ENCODE results near the gene MIDN. TPM values are rescaled to one million over a fixed set of nuclear protein-coding genes. Genes with fewer than 3 reads are reported as not detected.

Gene MIDN
- total RNA-seq, 1 experiment from 2014 or later: 118 TPM

DNA sequence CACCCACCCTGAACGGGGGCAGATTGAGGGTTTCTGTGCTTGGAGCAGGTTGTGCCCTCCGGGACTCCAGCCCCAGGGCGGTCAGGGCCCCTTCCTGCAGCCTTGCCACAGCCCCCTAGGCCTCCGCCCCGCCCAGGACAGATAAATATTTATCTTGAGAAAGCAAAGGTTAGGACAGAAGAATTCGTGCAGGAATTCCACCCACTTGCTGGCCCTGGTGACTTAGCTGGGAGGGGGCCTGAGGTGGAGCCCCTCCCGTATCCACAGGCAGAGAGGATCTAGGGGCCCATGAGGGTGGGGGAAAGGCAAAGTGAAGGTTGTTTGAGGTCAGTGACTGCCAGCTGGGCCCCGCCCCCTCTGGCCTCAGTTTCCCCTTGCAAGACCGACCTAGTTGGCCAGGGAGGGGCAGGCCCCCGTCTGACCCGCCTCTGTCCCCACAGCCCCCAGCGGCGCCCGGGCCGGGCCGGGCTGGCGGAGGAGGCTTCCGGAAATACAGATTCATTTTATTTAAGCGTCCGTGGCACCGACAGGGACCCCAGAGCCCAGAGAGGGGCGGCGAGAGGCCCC is 5.2 kb downstream of the MIDN start:
- ATAC-seq (no peak), DNase-seq (ENCODE audit: low read depth, low spot score) (no peak)
- no TSS peak for BruUV-seq (replicated peaks)
- peaks cover 5% of the 10 kb centered on the region for H3K36me3 ChIP-seq (ENCODE audit: control insufficient read depth, insufficient read depth, low read length)
- H3K4me1 ChIP-seq (ENCODE audit: control insufficient read depth, insufficient read depth, low read length): peaks cover 45% of the 10 kb centered on the region
- CTCF ChIA-PET: interaction anchor here (0.5 to 1.0 kb wide), 2 partner anchors 9 to 10 kb away, joined by 3 read pairs; no protein-coding TSS in a partner anchor
- TF ChIP-seq SIN3A (IDR thresholded peaks at IDR 0.05; ENCODE audit: borderline replicate concordance, insufficient read depth, low read depth, low read length) (no peak), TCF7L2 (IDR thresholded peaks at IDR 0.05; ENCODE audit: low read depth, low read length) (no peak)
- TF ChIP-seq, protein P1, sequence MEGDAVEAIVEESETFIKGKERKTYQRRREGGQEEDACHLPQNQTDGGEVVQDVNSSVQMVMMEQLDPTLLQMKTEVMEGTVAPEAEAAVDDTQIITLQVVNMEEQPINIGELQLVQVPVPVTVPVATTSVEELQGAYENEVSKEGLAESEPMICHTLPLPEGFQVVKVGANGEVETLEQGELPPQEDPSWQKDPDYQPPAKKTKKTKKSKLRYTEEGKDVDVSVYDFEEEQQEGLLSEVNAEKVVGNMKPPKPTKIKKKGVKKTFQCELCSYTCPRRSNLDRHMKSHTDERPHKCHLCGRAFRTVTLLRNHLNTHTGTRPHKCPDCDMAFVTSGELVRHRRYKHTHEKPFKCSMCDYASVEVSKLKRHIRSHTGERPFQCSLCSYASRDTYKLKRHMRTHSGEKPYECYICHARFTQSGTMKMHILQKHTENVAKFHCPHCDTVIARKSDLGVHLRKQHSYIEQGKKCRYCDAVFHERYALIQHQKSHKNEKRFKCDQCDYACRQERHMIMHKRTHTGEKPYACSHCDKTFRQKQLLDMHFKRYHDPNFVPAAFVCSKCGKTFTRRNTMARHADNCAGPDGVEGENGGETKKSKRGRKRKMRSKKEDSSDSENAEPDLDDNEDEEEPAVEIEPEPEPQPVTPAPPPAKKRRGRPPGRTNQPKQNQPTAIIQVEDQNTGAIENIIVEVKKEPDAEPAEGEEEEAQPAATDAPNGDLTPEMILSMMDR (IDR thresholded peaks at IDR 0.05): no peak
- H3K4me3 ChIP-seq (ENCODE audit: low read depth in 2 of 2, low read length in 2 of 2): peak overlapping the region; percentile 59 to 68
- in situ Hi-C loops (cut with HindIII; ENCODE audit: low pct_unique_long_range_greater_than_20kb, low sequenced_read_pairs) (no loop called here), intact Hi-C loops (cut with micrococcal nuclease; ENCODE audit: unreplicated experiment) (no loop called here)
- H3K27me3 ChIP-seq (ENCODE audit: control insufficient read depth, insufficient read depth, low read length): no peaks in the 10 kb centered on the region
- POLR2A ChIA-PET: interaction anchor here (0.6 kb wide), 1 partner anchor 16 kb away, joined by 4 read pairs; no protein-coding TSS in a partner anchor
- no peaks in the 10 kb centered on the region for H3K9me3 ChIP-seq (ENCODE audit: control insufficient read depth, insufficient read depth, low read depth, low read length)
- peak overlapping the region; percentile 62 for H3K27ac ChIP-seq (ENCODE audit: low read length)

DNA sequence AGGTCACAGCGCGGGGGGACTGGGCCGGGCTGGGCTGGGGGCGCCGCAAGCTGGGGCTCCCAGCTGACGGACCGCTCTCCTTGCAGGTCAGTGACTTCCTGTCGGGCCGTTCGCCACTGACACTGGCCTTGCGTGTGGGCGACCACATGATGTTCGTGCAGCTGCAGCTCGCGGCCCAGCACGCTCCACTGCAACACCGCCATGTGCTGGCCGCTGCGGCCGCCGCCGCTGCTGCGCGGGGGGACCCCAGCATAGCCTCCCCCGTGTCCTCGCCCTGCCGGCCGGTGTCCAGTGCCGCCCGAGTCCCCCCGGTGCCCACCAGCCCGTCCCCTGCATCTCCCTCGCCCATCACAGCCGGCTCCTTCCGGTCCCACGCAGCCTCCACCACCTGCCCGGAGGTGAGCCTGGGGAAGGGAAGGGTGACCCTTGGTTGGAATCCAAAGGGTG is 5.7 kb downstream of the MIDN start:
- CTCF ChIA-PET: interaction anchor here (1.0 kb wide), 1 partner anchor 9 kb away, joined by 3 read pairs; no protein-coding TSS in a partner anchor
- POLR2A ChIA-PET: interaction anchor here (0.6 kb wide), 1 partner anchor 16 kb away, joined by 4 read pairs; no protein-coding TSS in a partner anchor
- intact Hi-C loops (cut with micrococcal nuclease; ENCODE audit: unreplicated experiment): no loop called here
- in situ Hi-C loops (cut with HindIII; ENCODE audit: low pct_unique_long_range_greater_than_20kb, low sequenced_read_pairs): no loop called here
- H3K4me3 ChIP-seq (ENCODE audit: low read depth in 2 of 2, low read length in 2 of 2): peak overlapping the region; percentile 59 to 68
- no peak for TF ChIP-seq TCF7L2 (IDR thresholded peaks at IDR 0.05; ENCODE audit: low read depth, low read length)
- TF ChIP-seq, protein P1 (IDR thresholded peaks at IDR 0.05): no peak
- no peak for TF ChIP-seq SIN3A (IDR thresholded peaks at IDR 0.05; ENCODE audit: borderline replicate concordance, insufficient read depth, low read depth, low read length)
- TF ChIP-seq POLR2AphosphoS5 (IDR thresholded peaks at IDR 0.05; ENCODE audit: low read depth, low read length): no peak
- TF ChIP-seq, protein P2, sequence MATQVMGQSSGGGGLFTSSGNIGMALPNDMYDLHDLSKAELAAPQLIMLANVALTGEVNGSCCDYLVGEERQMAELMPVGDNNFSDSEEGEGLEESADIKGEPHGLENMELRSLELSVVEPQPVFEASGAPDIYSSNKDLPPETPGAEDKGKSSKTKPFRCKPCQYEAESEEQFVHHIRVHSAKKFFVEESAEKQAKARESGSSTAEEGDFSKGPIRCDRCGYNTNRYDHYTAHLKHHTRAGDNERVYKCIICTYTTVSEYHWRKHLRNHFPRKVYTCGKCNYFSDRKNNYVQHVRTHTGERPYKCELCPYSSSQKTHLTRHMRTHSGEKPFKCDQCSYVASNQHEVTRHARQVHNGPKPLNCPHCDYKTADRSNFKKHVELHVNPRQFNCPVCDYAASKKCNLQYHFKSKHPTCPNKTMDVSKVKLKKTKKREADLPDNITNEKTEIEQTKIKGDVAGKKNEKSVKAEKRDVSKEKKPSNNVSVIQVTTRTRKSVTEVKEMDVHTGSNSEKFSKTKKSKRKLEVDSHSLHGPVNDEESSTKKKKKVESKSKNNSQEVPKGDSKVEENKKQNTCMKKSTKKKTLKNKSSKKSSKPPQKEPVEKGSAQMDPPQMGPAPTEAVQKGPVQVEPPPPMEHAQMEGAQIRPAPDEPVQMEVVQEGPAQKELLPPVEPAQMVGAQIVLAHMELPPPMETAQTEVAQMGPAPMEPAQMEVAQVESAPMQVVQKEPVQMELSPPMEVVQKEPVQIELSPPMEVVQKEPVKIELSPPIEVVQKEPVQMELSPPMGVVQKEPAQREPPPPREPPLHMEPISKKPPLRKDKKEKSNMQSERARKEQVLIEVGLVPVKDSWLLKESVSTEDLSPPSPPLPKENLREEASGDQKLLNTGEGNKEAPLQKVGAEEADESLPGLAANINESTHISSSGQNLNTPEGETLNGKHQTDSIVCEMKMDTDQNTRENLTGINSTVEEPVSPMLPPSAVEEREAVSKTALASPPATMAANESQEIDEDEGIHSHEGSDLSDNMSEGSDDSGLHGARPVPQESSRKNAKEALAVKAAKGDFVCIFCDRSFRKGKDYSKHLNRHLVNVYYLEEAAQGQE (IDR thresholded peaks at IDR 0.05; ENCODE audit: insufficient read depth in 1 of 2, low read depth in 2 of 2, low read length in 1 of 2): no peak
- H3K36me3 ChIP-seq (ENCODE audit: control insufficient read depth, insufficient read depth, low read length): peaks cover 5% of the 10 kb centered on the region
- H3K9me3 ChIP-seq (ENCODE audit: control insufficient read depth, insufficient read depth, low read depth, low read length): no peaks in the 10 kb centered on the region
- H3K4me1 ChIP-seq (ENCODE audit: control insufficient read depth, insufficient read depth, low read length): peaks cover 49% of the 10 kb centered on the region
- DNase-seq (ENCODE audit: low read depth, low spot score) (no peak), ATAC-seq (no peak)
- H3K27ac ChIP-seq (ENCODE audit: low read length): peak overlapping the region; percentile 62
- no TSS peak for BruUV-seq (replicated peaks)
- no peaks in the 10 kb centered on the region for H3K27me3 ChIP-seq (ENCODE audit: control insufficient read depth, insufficient read depth, low read length)

Data from Panc1 (cell line).